GM18907 (cell line): Measurements from ENCODE around the gene NCKAP5.

Experiments
- ATAC-seq: cut with Tn5 transposase; IDR thresholded peaks from one replicate; pipeline ENCODE4 v1.9.1; 2021; ENCODE audit warnings: mild to moderate bottlenecking, moderate library complexity; ENCODE audit not compliant: unreplicated experiment

Gene NCKAP5

GRCh38 chr2:132668189-132668823 is 900.0 kb downstream of the NCKAP5 start:
- ATAC-seq: no peak

GRCh38 chr2:132667706-132668105 is 900.6 kb downstream of the NCKAP5 start:
- ATAC-seq: no peak

GRCh38 chr2:132665401-132666140 is 902.7 kb downstream of the NCKAP5 start:
- no peak for ATAC-seq

- ATAC-seq: no peak
These were observed 904.2 kb downstream of the NCKAP5 start for GRCh38 chr2:132664096-132664495.

GRCh38 chr2:132662732-132663131 is 905.5 kb downstream of the NCKAP5 start:
- no peak for ATAC-seq

GRCh38 chr2:132659331-132659730 is 908.9 kb downstream of the NCKAP5 start:
- ATAC-seq: no peak

GRCh38 chr2:132656266-132656975 is 911.8 kb downstream of the NCKAP5 start:
- no peak for ATAC-seq

GRCh38 chr2:132654968-132655367 is 913.3 kb downstream of the NCKAP5 start:
- no peak for ATAC-seq

GRCh38 chr2:132654335-132654734 is 913.9 kb downstream of the NCKAP5 start:
- no peak for ATAC-seq

GRCh38 chr2:132652474-132652873 is 915.8 kb downstream of the NCKAP5 start:
- ATAC-seq: no peak

- peak; percentile 52 for ATAC-seq
These were observed 916.9 kb downstream of the NCKAP5 start for GRCh38 chr2:132651115-132652045.

GRCh38 chr2:132646540-132647108 is 921.6 kb downstream of the NCKAP5 start:
- no peak for ATAC-seq

GRCh38 chr2:132645722-132646539 is 922.3 kb downstream of the NCKAP5 start:
- peak; percentile 58 for ATAC-seq

GRCh38 chr2:132645176-132645575 is 923.1 kb downstream of the NCKAP5 start:
- no peak for ATAC-seq

GRCh38 chr2:132642415-132642814 is 925.8 kb downstream of the NCKAP5 start:
- ATAC-seq: no peak

GRCh38 chr2:132641819-132642218 is 926.4 kb downstream of the NCKAP5 start:
- no peak for ATAC-seq

GRCh38 chr2:132640116-132640515 is 928.1 kb downstream of the NCKAP5 start:
- ATAC-seq: no peak

GRCh38 chr2:132638313-132639040 is 929.8 kb downstream of the NCKAP5 start:
- ATAC-seq: no peak

- ATAC-seq: no peak
These were observed 931.9 kb downstream of the NCKAP5 start for GRCh38 chr2:132636346-132636745.
